DMS79 (cell line): ENCODE data around the gene SYCP3.

ENCODE experiments used
- DNase-seq: peaks from one replicate; lab custom pipeline; 2025; lab: John Stamatoyannopoulos, UW

Gene SYCP3

DNA sequence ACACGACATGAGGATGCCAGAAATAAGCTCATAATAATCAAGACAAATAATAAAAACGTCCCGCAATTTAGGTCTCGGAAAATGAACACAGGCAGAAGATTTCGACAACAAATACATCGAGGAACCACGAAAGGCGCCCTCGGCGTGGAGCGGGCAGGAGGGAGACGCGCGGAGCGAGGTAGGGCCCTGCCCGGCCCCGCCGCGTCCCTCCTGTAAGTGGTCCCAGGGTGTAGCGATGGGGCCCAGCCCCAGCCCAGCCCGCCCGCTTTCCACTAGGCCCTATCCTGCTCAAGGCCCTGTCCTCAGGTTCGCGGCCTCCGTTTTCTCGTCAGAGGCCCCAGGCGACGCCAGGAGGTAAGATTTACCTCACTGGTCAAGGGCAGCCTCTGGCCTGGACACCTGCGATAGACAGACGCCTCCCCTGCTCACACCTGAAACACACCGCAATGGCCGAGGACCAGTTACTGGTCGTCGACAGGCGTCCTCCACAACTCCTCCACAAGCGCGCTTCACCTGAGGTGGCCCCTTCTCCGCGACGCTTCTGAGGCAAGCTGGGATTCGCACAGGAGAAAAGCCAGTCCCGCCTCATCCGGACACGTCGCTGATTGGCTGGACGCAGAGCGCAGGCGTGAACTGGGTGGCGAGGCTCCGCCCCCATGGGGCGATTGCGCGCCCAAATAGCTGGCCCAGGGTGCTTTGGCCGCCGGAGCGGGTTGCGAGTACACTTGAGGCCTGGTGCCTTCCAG lies at the start of gene SYCP3:
Gene SYCP3 (minus strand): TSS at position 543 of the 746 bp plus-strand sequence. CDS start 1,527 bp downstream, outside the sequence.
- DNase-seq, result no peak

DNA sequence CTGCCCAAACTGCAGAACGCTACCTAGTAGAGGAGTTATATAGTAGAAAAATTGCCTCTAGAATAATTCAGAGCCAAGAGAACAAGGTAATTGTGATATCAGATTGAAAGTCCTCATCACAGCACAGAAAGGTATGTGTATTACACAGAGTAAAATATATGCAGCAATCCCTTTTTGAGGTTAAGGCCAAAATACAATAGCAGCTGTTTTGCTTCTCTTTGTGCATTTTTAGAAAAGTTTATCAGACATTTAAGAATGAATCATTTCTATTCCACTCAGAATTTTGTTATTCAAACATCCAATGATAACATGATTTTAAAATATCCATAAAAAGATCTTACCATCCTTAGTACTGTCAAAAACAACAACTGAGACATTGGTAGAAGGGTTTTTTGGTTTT lies 46.4 kb upstream of the SYCP3 start:
- no peak for DNase-seq

DNA sequence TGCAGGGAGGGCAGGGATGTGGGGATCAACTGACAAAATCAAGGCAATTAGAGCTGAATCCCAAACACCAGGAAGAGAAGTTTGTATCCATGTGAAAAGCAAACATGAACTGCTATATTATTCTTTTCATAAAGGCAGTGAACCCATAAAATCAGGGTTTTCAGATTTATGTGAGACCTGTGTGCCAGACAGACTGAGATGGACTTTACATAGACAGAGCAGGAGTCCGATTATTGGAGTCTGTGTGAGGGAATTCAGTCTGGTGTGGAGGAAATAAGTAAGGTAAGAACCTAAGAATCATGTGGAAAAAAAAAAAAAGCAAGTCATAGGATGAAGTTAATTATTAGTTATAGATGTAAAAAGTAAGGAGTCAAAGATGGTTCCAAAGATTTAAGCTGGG lies 45.1 kb upstream of the SYCP3 start:
- DNase-seq, result no peak

DNA sequence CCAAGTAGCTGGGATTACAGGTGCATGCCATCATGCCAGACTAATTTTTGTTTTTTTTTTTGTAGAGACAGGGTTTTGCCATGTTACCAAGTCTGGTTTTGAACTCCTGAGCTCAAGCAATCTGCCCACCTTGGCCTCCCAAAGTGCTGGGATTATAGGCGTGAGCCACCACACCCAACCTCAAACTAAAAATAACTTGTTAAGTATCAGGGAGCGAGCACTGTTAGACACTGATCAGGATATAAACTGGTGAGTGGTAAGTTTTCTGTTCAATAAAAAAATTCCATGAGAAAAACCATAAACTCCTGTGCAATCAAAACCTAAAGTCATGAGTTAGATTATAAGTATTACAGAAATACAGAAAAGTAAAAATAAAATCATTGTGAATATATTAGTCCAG lies 44.6 kb upstream of the SYCP3 start:
- DNase-seq, result no peak

DNA sequence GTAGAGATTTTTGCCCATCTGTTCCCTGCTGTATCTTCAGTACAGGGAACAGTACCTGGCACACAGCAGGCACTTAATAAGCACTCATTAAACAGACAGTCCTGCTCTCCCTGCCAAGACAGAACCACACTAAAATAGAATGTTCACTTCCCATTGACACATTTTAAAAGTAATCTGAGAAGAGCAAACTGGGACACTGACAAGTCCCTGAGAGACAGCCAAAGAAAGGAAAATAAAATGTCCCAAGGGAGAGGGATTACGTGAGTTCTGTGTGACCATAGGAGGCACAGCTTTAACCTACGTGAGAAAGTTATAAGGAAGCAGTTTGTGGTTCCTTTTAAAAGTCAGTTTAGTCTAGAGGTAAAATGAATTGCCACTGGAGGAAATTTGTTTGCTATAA lies 43.9 kb upstream of the SYCP3 start:
- DNase-seq, result no peak

DNA sequence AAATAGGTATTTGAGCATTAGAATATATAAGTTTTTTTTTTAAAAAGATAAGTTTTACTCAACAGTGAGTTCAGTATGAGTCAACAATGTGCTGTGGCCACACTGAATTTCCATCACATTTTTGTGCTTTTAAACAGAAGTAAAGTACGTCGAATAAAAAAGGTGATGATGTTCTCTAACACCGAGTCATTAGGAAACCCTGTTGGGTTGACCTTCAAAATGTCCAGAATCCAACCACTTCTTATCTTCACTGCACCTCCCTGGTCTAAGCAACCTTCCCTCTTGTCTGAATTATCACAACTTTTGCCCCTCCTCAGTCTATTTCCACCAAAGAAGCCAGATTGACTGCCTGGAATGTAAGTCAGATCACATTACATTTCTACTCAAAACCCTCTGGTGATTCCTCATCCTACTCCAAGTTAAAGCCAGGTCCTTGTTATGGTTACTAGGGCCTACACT lies 43.0 kb upstream of the SYCP3 start:
- DNase-seq, result no peak

DNA sequence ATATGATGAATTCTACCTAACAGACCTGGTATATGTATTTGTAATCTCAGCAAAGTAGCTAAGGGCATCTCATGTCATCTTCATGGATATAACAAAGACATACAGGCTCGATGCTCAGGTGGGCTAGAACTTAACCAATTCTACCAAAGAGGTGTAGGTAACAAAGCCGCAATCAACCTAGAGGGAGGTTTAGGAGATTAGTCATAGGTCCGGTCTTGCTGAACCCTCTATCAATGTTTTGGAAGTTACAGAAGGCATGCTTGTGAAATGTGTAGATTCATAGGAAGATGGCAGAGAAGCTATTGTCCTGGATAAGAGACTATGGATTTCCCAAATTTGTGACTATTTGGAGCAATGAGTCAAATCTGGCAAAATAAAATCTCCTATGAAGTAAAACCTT lies 42.6 kb upstream of the SYCP3 start:
- no peak for DNase-seq

DNA sequence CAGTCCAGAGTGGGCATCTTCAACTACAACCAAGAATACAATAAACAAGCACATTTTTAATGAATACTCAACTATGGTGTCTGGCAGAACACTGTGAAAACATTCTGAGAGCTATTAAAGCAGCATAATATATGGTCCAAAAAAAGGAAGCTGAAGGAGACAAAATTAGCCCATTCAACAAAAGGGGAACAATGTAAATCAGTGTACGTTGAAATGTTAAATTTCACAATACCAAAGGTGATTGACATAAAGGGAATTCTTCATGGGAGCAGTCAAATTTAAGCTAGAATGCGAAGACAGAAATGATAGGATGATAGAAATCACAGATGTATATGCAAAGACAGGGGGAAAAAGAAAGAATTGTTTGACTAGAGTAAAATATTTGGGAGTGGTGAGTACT lies 41.3 kb upstream of the SYCP3 start:
- no peak for DNase-seq

DNA sequence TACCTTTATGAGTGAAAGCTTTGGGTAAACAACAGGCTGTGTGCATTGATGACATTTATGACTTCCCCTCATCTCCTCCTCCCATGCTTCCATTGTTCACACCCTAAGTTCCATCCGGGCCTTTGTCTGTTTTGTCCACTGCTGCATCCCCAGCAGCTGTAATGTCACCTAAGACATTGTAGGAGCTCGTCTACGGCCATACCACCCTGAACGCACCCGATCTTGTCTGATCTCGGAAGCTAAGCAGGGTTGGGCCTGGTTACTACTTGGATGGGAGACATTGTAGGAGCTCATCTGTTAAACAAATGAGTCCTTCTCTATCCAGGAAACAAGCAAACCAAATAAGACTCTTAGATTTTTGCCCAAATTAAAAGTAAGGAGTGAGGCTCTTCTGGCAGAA lies 40.4 kb upstream of the SYCP3 start:
- no peak for DNase-seq

DNA sequence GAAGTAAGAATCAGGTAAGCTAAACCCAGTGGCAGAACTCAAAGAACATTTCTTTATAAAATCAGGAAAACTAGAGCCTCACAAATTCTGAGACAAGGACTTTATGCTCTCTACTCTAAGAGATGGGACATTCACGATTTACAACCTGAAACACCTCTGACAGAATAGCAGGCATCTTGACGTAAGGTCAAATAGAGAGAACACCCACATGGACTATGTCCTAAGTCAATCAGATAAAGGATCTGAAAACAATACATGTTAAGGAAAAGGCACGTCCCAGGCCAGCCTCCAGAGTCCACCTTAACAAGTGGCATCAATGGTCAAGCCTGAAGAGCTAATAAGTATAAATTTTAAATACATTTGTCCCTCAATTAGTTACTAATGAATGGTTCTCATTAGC lies 39.9 kb upstream of the SYCP3 start:
- DNase-seq, result no peak

DNA sequence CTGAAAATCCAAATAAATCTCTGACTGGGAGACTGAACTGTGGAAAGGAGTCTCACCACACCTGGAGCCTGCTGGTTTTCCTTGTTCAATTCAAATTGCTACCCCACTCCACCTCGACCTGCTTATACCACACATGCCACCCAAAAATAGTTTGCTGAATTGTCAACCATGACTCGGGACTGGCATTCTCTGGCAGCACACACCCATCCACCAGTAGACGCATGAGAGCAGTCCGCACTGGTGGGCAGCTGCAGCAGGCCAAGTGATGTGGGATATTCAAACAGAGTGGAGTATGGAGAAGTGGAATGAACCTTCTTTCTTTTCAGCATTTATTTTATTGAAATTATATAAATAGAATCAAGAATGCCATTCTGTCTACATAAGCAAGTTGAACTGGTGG lies 38.7 kb upstream of the SYCP3 start:
- DNase-seq, result no peak

DNA sequence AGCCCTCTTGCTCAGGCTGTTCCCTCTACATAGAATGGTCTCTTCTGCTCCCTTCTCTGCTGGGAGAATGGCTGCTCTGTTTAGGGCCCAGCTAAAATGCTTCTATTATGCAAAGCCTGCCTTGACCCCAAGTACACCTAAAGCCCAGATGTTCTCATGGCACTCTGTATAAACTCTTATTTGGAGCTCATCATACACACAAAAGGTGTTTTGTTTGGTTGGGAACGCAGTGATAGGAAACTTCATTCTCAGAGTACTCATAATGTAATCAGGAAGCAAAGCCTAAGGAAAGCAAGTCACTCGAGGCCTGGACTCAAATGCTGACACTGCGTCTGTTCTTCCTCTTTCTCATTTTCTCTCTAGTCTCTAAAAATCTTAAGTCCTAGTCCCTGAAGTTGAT lies 38.2 kb upstream of the SYCP3 start:
- no peak for DNase-seq

DNA sequence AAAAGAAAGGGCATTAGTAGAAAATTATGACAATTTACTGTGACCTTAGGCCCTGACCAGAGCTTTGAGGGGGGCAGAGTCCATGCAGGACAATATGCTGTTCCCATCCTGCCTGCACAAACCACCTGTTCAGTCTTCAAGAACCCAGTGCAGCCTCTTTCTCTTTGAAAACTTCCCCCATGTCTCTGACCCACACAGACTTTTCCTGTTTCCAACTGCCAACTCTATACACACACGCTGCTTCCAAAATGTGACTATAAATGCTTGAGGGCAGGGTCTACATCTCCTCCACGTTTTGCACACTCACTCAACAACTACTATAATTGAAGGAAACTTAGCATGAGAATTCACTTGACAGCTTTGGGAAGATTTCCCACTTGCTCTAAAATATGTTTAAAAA lies 36.6 kb upstream of the SYCP3 start:
- DNase-seq, result no peak

DNA sequence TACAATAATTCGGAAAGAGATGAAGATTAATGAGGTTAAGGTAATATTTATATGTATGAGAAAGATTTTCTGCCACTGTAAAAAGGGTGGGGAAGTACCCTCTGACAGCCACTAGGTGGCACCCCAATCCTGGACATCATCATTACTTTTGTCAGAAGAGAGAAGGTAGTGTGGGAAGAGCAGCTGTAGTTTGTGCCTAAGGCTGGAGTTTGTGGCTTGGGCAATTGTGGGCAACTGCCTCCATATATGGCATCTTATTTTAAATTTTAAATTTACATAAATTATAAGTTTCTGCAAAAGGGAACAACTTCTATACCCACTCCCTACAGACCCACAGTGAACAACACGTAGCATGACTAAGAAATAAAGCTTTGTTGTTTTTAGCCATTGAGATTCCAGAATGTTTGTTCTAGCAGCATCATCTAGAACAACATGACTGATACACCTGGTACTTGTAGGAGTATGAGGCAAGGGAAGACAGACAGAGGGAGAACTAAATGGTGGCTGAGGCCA lies 34.4 kb upstream of the SYCP3 start:
- DNase-seq, result peak; percentile 7

DNA sequence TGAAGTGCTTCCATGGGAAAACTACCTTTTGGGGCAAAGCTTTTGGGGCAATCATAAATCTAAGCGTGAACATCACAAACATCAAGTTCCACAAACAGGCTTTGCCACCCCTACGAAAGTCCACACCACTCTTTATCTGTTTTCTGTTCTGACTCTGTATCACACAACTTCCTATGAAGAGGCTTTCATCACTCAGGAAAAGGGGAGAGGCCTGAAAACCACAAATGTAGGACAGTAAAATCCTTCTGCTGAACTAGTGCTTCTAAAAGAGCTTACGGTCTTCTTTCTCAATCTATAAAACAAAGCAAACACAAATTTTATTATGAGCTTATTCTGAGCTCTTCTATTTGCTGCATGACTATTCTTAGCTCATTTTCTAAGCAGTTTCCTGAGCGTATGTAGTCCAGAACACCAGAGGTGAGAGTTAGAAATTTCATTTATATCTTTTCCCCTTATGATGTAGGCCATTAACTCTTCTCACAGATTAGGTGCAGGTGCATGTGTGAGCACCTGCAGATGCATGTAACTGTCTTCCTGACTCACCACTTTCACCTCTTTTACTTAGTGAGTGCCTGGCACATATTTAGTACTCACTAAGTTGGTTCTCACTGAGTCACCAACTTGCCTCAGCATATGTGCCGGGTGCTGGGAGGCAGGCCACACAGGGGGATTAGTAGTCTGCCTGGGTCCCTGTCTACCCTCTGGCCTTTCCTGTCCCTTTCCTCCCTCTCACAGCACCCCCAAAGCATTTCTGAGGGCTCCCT lies 32.9 kb upstream of the SYCP3 start:
- no peak for DNase-seq

DNA sequence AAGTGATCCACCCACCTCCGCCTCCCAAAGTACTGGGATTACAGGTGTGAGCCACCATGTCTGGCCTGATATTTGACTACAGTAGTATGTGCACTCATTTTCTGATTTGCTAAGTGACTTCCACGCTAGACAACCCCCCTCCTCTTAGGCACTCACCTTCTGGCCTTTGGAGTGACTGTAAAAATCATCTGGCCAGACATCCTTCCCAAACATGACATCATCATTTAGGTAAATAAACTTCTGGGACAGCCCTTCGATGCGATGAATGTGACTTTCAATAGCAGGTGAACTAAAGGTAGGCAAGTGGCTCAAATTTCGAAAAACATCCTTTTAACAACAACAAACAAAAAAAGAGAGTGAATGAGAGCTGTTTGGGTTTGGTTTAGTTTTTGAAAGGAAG lies 30.6 kb upstream of the SYCP3 start:
- no peak for DNase-seq

DNA sequence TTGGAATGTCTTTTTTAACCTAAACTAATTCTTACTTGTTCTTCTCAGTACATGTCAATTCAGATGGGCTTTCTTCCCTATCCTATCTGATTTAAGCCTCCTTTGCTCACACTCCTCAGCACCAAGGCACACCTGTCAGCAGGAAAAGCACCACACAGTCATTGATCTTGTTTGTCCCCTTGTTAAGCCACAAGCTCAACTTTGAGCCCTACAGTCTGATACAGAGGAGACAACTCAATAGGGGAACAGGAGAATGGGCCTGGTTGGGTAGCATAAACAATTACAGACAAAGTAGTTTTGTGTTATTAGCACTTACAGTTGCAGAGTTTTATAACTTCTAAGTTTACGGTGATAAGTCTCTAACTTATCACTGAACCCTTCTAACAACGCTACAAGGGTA lies 29.5 kb upstream of the SYCP3 start:
- DNase-seq, result no peak

DNA sequence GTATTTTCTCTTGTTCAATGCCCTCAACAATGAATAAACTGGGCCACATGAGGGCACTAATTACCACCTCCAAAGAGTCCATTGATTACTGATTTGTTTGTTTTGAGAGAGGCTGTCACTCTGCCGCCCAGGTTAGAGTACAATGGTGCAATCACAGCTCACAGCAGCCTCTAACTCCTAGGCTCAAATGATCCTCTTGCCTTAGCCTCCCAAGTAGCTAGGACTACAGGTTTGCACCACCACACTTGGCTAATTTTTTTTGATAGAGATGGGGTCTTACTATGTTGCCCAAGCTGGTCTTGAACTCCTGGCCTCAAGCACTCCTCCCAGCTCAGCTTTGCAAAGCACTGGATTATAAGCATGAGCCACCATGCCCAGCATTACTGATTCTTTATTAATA lies 28.3 kb upstream of the SYCP3 start:
- DNase-seq, result no peak

DNA sequence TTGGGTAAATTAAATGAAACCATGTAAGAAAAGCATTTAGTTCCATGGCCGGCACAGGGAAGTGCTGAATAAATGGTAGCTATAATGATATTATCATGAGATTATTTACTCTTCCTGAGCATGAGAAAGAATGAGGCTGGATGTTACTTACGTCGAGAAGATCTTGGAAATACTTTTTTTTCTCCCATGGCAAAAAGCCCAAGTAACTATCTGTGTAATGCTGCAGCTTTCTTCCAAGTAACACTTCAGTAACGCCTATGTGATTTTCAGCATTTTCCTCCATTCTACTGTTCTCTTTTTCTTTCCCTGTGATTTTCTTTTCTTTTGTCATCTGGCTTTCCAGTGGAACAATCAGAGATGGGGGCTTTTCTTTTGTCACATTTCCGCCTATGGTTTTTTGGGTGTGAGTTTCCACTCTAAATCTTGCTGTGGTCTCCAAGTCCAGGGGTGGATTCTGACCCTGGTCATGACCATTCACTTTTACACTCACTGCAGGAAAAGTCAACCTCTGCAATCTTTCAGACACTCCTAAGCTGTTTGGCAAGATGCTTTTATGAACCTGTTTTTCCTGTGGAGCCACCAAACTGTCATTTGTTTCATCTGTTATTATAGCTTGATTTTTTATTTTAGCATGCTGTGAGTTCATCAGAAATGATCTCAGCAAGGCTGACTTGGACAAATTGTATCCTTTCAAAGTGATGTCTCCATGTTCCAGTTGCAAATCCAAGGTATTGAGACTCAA lies 25.0 kb upstream of the SYCP3 start:
- DNase-seq, result no peak

DNA sequence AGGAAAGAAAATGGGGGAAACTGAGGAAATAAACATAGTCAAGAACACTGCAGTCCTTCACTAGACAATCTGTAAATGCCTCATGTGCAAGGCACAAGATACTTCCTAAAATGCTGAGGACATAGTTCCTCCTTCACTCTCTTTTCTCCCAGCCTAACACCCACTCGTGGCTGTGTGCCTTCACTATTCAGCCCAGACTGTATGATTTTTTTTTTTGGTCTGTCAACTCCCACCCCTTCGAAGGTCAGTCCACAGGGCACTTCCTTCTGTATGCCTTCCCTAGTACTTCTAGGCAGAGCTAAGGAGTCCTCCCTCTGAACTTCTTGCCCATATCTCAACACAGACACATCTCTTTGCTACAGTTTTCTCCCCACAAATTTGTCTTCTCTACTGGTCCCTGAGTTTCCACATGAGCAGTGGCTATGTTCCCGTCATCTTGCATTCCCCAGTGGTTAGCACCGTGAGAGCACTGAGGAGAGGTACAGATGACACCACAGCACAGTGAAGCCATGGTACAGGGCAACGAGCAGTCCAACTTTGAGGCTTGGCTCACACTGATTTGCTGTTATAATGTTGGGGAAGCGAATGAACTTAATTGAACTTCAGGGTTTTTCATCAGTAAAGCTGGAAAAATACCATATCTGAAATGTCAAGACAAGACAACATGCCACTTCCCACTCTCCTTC lies 24.1 kb upstream of the SYCP3 start:
- DNase-seq, result no peak

DNA sequence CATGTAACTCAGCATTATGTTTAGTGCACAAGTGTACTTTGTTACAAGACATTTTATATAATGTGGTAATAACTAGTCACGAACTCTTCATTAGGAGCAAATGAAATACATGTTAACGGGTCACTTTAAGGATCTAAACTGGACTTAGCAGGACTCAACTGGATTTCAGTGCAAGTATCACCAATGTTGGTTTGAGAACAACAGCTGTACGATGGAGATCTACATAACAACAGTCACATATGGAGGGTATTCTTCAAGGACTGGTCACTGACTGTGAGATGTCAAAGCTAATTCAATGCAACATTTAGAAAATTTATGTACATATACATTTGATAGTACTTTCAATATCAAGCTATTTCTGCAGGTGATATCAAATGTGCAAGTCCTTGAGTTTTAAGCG lies 22.5 kb upstream of the SYCP3 start:
- DNase-seq, result no peak

DNA sequence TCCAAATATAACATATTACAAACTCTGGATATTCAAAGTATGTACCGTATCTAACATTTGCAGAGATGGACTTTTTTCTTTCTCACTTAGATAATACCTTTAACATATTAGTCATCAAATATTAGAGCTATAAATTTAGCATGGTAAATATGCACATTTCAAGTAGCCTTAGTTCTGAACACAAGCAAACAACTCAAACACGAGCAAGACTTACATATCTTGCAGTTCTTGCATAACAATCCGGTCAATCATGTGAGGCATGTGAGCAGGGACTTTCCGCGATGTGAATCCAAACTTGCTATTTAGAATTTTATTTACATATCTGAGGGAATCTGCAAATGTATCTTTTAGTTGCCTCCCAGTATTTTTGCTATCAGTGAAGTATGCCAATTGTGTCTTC lies 22.1 kb upstream of the SYCP3 start:
- DNase-seq, result no peak
